Measurements from ENCODE around the gene NDUFB2.

The NDUFB2 gene

DNA sequence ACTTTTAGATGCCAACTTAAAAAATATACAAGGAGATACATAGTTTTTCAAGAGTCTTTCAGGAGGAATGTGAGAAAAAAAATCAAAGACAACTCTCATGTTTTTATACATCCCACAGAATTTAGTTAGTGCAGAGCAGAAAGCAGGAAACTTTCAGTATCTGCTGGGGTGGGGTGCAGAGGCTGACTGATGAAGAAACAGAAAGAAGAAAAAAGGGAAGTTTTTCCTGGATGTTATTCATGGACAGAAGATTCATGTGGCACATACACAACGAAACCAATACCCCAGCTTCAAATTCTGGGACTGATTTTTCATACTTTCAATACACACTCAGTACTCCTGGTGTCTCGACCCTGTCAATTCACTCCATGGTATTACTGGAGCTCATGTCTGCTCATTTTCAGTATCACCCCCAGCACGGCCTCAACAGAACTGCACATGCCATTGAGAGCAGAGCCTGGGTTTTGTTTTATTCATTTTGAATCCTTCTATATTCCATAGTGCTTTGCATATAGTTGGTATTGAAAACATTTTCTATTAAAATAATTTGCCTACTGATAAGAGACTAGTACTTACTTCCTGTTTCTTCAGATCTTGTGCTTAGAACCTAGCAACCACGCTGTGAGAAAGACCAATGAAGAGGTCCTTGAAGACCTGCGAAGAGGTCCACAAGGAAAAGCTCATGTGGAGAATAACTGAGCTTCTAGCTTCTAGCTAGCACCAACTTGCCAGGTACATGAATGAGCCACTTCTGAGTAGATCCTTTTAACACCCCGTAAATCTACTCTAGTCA lies 49.0 kb downstream of the NDUFB2 start:
- no peak for DNase-seq

DNA sequence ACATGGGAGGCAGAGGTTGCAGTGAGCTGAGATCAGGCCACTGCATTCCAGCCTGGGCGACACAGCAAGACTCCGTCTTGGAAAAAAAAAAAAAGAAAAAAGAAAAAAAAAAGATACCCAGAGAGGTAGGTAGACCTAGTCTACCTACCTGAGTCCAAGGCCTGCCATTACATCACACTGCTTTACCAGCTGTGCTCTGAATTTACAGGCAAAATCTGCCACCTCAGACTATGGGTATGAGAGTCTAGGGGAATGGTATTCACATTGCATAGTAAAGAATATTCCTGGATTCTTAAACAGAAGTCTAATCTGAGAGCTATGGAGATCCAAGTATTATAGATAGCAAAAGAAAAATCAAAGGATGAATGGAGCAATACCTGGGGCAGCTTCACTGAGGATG lies 50.2 kb downstream of the NDUFB2 start:
- no peak for DNase-seq

DNA sequence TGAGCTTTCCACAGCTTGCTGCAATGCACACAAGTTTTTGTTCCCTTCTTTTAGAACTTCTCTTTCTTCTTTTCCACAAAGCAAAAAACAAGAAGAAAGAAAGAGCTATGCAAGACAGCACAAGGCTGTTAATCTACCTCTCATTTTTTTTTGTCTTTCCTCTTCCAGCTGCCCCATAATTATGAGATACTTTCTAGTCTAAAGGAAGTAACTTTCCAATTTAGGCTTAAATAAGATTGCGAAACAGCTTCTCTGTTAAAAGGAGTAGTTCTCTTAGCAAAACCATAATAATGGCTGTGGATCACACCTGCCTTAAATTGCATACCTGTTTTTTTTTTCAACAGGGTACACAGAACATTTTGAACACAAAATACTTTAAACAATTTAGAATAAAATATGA lies 56.0 kb downstream of the NDUFB2 start:
- DNase-seq, result no peak

DNA sequence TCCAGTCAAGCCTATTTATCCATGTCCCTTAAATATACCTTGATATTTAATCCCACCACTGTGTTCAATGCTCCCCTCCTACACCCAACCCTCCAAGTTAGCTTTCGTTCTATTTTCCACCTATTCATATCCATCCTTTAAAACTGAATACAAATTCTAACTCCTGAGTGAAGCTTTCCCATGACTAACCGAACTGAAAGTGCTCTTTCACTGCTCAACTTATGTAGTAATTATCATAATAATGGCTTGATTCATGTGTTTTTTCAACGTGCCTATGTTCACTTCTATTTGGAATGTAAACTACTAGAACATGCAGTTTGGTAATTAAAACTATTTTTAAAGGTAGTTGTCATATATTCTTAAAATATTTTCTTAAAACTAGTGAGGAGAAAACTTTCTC lies 58.0 kb downstream of the NDUFB2 start:
- DNase-seq, result no peak
